Body of pancreas (tissue), 4 donors: ENCODE measurements around the gene ECPAS. TPM values are rescaled to one million over a fixed set of nuclear protein-coding genes. Genes with fewer than 3 reads are reported as not detected.

Experiments used
- ATAC-seq: fragments of 150-250 bp; one replicate; pipeline ENCODE4 v1.9.1; 2016
- DNase-seq, 4 donors: peaks; one replicate each; pipeline ENCODE4 v3.0.0-alpha.2; 2019
- H3K27ac ChIP-seq, 4 donors: fragments of 200-600 bp; sonication (generic); 1 replicate in 3 of 4; 2 replicates in 1 of 4; pipeline versions ENCODE4 v1.5.1 to v1.6.1; 2016 to 2019; ENCODE audit warnings: mild to moderate bottlenecking in 1 of 4, mixed read lengths in 1 of 4, moderate library complexity in 1 of 4
- H3K27me3 ChIP-seq, 2 donors: fragments of 200-600 bp; sonication (generic); one replicate each; pipeline ENCODE4 v1.6.0; 2016; ENCODE audit warnings: mild to moderate bottlenecking in 1 of 2
- H3K36me3 ChIP-seq, 2 donors: fragments of 200-600 bp; sonication (generic); replicated peaks in 1 of 2; 2 replicates each; pipeline ENCODE4 v1.5.1; 2016; ENCODE audit warnings: low read depth in 2 of 2; ENCODE audit not compliant: insufficient read depth in 1 of 2
- H3K4me1 ChIP-seq: fragments of 200-600 bp; sonication (generic); one replicate; pipeline ENCODE4 v1.6.0; 2016
- H3K4me3 ChIP-seq, 2 donors: fragments of 200-600 bp; sonication (generic); 1 replicate in 1 of 2; 2 replicates in 1 of 2; pipeline ENCODE4 v1.5.1; 2016 to 2019
- H3K9me3 ChIP-seq, 3 donors: fragments of 200-600 bp; sonication (generic); 1 replicate in 2 of 3; 2 replicates in 1 of 3; pipeline ENCODE4 v1.5.1; 2016
- CTCF ChIP-seq, 7 experiments: fragments of 450-650 bp in 4 of 7; fragments of 200-600 bp in 3 of 7; sonication (generic) in 3 of 7; IDR thresholded peaks; one replicate each; pipeline ENCODE4 v1.5.1; 2016 to 2019; ENCODE audit warnings: antibody characterized with exemption in 7 of 7
- POLR2A ChIP-seq, 3 donors: fragments of 450-650 bp; IDR thresholded peaks; one replicate each; pipeline ENCODE4 v1.6.1; 2016; ENCODE audit warnings: antibody characterized with exemption in 3 of 3, mild to moderate bottlenecking in 2 of 3
- WGBS, 2 donors: methylation state at CpG; one replicate each; pipeline ENCODE4 v1.1.5; 2017; 5-methylcytosine and 5-hydroxymethylcytosine counted together
- intact Hi-C: fragments of 100-400 bp; cut with DNase I; formaldehyde crosslinking; loops from one replicate; pipeline ENCODE4 v1.15.1; 2023
- total RNA-seq, 2 donors: library from RNA; depleted of rRNA; stranded (reverse); fragments of >200 nt; gene quantifications; one replicate each; pipeline ENCODE4 v1.1.0, GENCODE V29; 2016

The ECPAS gene
- total RNA-seq, 2 donors from 2014 or later = 35.3 to 57.6 TPM

DNA sequence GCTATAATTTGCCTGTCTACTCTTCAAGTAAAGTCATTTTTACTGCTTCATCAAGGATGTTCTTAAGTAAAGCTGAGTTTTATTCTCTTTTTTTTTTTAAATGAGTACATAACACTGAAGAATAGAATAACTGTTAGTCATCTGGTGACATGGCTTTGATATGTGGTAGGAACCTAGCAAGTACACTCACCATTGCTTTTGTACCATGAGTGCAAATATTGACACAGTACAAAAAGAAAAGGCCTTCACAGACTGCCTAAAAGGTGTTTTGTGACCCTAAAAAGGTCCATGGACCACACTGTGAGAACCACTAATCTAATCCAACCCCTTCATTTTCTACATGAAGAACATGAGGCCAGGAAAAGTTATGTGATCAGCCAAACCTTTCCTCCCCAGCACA, 55.0 kb downstream of the ECPAS start:
- Histone ChIP-seq H3K36me3 (peaks cover 0 to 22% of the 10 kb centered on the region in 2 donors), H3K4me1 (peaks cover 8% of the 10 kb centered on the region), H3K27me3 (no peaks in the 10 kb centered on the region), H3K9me3 (no peaks in the 10 kb centered on the region), H3K4me3 (no peak overlapping the region), H3K27ac (no peak overlapping the region)
- intact Hi-C loops = no loop called here
- no peak for ATAC-seq
- no peak for DNase-seq
- TF ChIP-seq CTCF (IDR thresholded peaks at IDR 0.05) = no peak
- TF ChIP-seq POLR2A (IDR thresholded peaks at IDR 0.05) = no peak

GRCh38 chr9:111427186-111427585, 57.0 kb downstream of the ECPAS start:
- intact Hi-C loops = no loop called here

DNA sequence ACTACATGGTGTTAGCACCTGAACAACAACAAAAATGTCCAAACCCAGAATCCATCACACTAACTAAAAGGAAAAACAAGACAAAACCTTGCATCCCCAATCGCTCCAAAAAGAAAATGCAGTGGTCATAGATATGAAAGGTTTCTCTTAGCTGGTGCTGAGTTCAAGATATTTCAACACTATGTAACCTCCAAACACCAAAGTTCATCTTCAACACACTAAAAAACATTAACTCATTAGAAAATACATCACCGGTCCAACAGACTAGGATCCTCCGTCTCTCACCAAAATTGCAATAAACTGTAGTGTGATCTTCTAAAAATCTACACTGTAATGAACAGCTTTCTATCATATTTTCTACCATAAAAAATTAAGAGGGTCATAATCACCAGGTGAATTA, 60.8 kb downstream of the ECPAS start:
- intact Hi-C loops = no loop called here

More at GRCh38 chr9:111427186-111427585, 57.0 kb downstream of the ECPAS start:
- Histone ChIP-seq H3K4me1 (peaks cover 8% of the 10 kb centered on the region), H3K9me3 (no peaks in the 10 kb centered on the region), H3K4me3 (no peak overlapping the region), H3K36me3 (peaks cover 0 to 19% of the 10 kb centered on the region in 2 donors), H3K27me3 (no peaks in the 10 kb centered on the region), H3K27ac (no peak overlapping the region)
- DNase-seq (no peak), ATAC-seq (no peak)
- TF ChIP-seq POLR2A (IDR thresholded peaks at IDR 0.05) = no peak
- TF ChIP-seq CTCF (IDR thresholded peaks at IDR 0.05) = no peak

DNA sequence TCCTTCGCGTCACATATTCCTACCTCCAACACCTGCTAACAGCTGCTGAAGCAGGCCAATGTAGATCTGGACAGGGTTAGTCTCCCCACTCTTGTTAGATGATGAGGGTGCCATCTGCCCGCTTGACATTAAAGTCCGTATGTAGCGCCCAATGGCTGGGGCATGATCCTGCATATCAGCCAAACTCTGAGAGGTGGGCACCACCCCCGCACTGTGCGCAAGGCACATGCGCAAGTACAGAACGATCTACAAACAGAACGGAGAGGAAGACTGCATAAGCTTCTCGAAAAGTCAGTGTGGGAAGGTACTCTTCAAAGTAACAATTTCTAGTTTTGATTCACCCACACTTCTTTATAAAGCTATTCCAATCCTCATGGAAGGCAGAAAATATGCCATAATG, 69.8 kb downstream of the ECPAS start:
- ATAC-seq (no peak), DNase-seq (no peak)
- H3K27me3 ChIP-seq = no peaks in the 10 kb centered on the region
- no peak overlapping the region for H3K4me3 ChIP-seq
- no peak overlapping the region for H3K27ac ChIP-seq
- intact Hi-C loops = no loop called here
- H3K36me3 ChIP-seq = peaks cover 0 to 28% of the 10 kb centered on the region in 2 donors
- 92 to 94% methylated on average over 11 of the region's 11 CpGs for WGBS, 2 donors
- H3K4me1 ChIP-seq = no peaks in the 10 kb centered on the region
- H3K9me3 ChIP-seq = no peaks in the 10 kb centered on the region
- TF ChIP-seq POLR2A (IDR thresholded peaks at IDR 0.05) (no peak), CTCF (IDR thresholded peaks at IDR 0.05) (no peak)

More for the DNA sequence above, 60.8 kb downstream of the ECPAS start:
- 98 to 100% methylated on average over 3 of the region's 3 CpGs for WGBS, 2 donors
- DNase-seq (no peak), ATAC-seq (no peak)
- Histone ChIP-seq H3K4me1 (no peaks in the 10 kb centered on the region), H3K27me3 (no peaks in the 10 kb centered on the region), H3K9me3 (no peaks in the 10 kb centered on the region), H3K36me3 (peaks cover 0 to 25% of the 10 kb centered on the region in 2 donors), H3K27ac (no peak overlapping the region), H3K4me3 (no peak overlapping the region)
- TF ChIP-seq CTCF (IDR thresholded peaks at IDR 0.05) (no peak), POLR2A (IDR thresholded peaks at IDR 0.05) (no peak)

GRCh38 chr9:111413996-111414395, 70.2 kb downstream of the ECPAS start:
- intact Hi-C loops = no loop called here
- peaks cover 0 to 28% of the 10 kb centered on the region in 2 donors for H3K36me3 ChIP-seq
- H3K9me3 ChIP-seq = no peaks in the 10 kb centered on the region
- no peak overlapping the region for H3K27ac ChIP-seq
- no peak for ATAC-seq
- H3K4me1 ChIP-seq = no peaks in the 10 kb centered on the region
- no peak for DNase-seq
- no peaks in the 10 kb centered on the region for H3K27me3 ChIP-seq
- no peak overlapping the region for H3K4me3 ChIP-seq
- 89 to 93% methylated on average over 3 of the region's 3 CpGs for WGBS, 2 donors
- TF ChIP-seq CTCF (IDR thresholded peaks at IDR 0.05) (no peak), POLR2A (IDR thresholded peaks at IDR 0.05) (no peak)
